Psoas muscle (tissue), 8 donors: Measurements from ENCODE around the gene MYRIP. TPM values are rescaled to one million over a fixed set of nuclear protein-coding genes. Genes with fewer than 3 reads are reported as not detected.

ENCODE experiments used
- ATAC-seq, 4 donors: fragments of 200-7000 bp; cut with Tn5 transposase; one replicate each; pipeline ENCODE4 v1.9.1; 2020; ENCODE audit warnings: moderate library complexity in 3 of 4, mild to moderate bottlenecking in 2 of 4
- DNase-seq, 2 donors: peaks; one replicate each; pipeline ENCODE4 v3.0.0-alpha.2; 2020
- H3K27ac ChIP-seq: fragments of 200-600 bp; one replicate; pipeline ENCODE4 v1.8.0; 2022
- H3K27me3 ChIP-seq, 3 donors: fragments of 200-600 bp in 1 of 3; one replicate each; pipeline versions ENCODE4 v1.6.1 to v1.8.0; 2013 to 2022; ENCODE audit warnings: low read length in 2 of 3, mild to moderate bottlenecking in 2 of 3, moderate library complexity in 1 of 3; ENCODE audit not compliant: insufficient read depth in 3 of 3
- H3K36me3 ChIP-seq, 2 donors: fragments of 200-600 bp in 1 of 2; one replicate each; pipeline versions ENCODE4 v1.6.1 to v1.8.0; 2013 to 2022; ENCODE audit warnings: low read depth in 1 of 2, mild to moderate bottlenecking in 1 of 2, moderate library complexity in 1 of 2; ENCODE audit not compliant: insufficient read depth in 1 of 2
- H3K4me1 ChIP-seq: fragments of 200-600 bp; one replicate; pipeline ENCODE4 v1.8.0; 2022
- H3K4me3 ChIP-seq: fragments of 200-600 bp; one replicate; pipeline ENCODE4 v1.8.0; 2022; ENCODE audit warnings: mild to moderate bottlenecking
- H3K9me3 ChIP-seq: fragments of 200-600 bp; one replicate; pipeline ENCODE4 v1.8.0; 2022
- WGBS, 3 donors: extraction: QIAGEN DNeasy Blood & Tissue Kit; methylation state at CpG; one replicate each; pipeline versions ENCODE4 v1.1.6 to v1.1.7; 2013; 5-methylcytosine and 5-hydroxymethylcytosine counted together
- intact Hi-C, 2 donors: fragments of 100-400 bp; cut with DNase I; formaldehyde crosslinking; loops; one replicate each; pipeline versions ENCODE4 v1.11.0 to v1.14.2; 2022
- polyA plus RNA-seq, 3 donors: library from polyadenylated mRNA; stranded (reverse); fragments of 200-250 nt; gene quantifications; one replicate each; pipeline ENCODE4 v1.2.3, GENCODE V29; 2013
- total RNA-seq, 4 donors: library from RNA; stranded (reverse); fragmentation: NEBNext Ultra II Directional in 2 of 4; extraction: Animal tissue kit (Norgen Biotek cat#: 25700) in 2 of 4; gene quantifications; one replicate each; pipeline versions ENCODE4 v1.2.1 to v1.2.4, GENCODE V29; 2021 to 2023
- TF ChIP-seq, protein P1 (sequence below): fragments of 200-600 bp; IDR thresholded peaks from one replicate; pipeline ENCODE4 v1.8.0; 2022; ENCODE audit warnings: antibody characterized with exemption
- donor health status: healthy with polysubstance abuse.
- donor health status: DM: no; HTN: no; CAD: no; lungs with moderate emphysema.
- donor health status: Bipolar disorder and iron deficiency.
- donor health status: healthy.
- donor health status: DM: yes; HTN: yes; CAD: no.
- donor health status: DM: no; HTN: no; CAD: no.
- donor health status: DM: no; HTN: no; CAD: no.
- donor health status: DM: yes; HTN: yes; CAD: no.

Gene MYRIP
- total and polyA plus RNA-seq, 7 donors = 0.35 to 2.8 (median 1.1) TPM

DNA sequence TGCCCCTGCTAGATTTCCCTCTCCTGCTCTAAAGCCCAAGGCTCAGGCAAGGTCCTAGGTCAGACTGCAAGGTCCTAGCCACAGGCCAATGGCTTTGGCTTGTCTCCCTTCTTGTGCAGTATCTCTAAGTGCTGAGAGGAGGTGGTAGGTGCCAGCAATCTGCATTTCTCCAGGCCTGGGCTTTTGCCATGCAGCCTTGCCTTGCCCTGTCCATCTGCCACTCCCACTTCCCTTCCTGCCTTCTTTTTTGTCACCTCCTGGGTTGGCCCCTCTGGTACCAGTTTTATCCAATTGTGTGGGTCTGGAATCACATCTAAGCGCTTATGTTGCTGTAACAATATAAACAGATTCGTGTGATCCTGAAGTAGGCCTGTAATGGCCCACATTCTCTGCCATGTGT, 109.9 kb downstream of the MYRIP start:
- ATAC-seq (no peak), DNase-seq (no peak)
- TF ChIP-seq, protein P1, sequence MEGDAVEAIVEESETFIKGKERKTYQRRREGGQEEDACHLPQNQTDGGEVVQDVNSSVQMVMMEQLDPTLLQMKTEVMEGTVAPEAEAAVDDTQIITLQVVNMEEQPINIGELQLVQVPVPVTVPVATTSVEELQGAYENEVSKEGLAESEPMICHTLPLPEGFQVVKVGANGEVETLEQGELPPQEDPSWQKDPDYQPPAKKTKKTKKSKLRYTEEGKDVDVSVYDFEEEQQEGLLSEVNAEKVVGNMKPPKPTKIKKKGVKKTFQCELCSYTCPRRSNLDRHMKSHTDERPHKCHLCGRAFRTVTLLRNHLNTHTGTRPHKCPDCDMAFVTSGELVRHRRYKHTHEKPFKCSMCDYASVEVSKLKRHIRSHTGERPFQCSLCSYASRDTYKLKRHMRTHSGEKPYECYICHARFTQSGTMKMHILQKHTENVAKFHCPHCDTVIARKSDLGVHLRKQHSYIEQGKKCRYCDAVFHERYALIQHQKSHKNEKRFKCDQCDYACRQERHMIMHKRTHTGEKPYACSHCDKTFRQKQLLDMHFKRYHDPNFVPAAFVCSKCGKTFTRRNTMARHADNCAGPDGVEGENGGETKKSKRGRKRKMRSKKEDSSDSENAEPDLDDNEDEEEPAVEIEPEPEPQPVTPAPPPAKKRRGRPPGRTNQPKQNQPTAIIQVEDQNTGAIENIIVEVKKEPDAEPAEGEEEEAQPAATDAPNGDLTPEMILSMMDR = no peak
- H3K27ac ChIP-seq = no peak overlapping the region
- no peaks in the 10 kb centered on the region for H3K36me3 ChIP-seq
- 91 to 95% (median 92%) methylated on average over 2 of the region's 2 CpGs for WGBS, 3 donors
- H3K4me1 ChIP-seq = no peaks in the 10 kb centered on the region
- intact Hi-C loops = no loop called here
- no peaks in the 10 kb centered on the region for H3K27me3 ChIP-seq
- H3K9me3 ChIP-seq = no peaks in the 10 kb centered on the region
- no peak overlapping the region for H3K4me3 ChIP-seq

DNA sequence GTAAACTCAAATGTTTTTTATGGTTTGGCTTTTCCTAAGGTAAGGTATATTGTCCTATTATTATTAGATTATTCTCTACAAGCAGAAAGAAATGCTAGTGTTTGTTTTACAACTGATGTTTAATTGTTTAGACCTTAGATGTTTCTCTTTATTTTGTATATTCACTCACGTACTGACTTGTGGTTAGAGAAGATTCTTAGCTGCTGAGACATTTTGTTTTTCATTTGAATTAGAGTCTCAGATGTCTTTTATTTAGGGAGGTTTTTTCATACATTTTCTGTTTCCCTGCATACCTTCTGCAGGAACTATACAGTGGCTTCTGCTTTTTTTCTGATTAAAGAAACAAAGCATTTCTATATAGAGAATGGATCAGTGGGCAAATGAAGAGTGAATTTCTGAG, 110.9 kb downstream of the MYRIP start:
- 85 to 98% (median 88%) methylated on average over 1 of the region's 1 CpG for WGBS, 3 donors
- TF ChIP-seq, protein P1 = no peak

DNA sequence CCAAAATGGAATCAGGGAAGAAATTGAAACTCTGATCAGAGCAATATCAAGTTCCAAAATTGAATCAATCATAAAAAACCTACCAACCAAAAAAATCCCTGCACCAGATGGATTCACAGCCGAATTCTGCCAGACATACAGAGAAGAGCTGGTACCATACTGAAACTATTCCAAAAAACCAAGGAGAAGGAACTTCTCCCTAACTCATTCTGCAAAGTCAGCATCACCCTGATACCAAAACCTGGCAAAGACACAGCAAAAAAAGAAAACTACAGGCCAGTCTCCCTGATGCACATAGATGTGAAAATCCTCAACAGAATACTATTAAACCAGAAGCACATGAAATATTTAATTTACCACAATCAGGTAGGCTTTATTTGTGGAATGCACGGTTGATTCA, 118.1 kb downstream of the MYRIP start:
- TF ChIP-seq, protein P1 = no peak
- no peaks in the 10 kb centered on the region for H3K4me1 ChIP-seq
- no peak overlapping the region for H3K27ac ChIP-seq
- no peaks in the 10 kb centered on the region for H3K36me3 ChIP-seq
- ATAC-seq (no peak), DNase-seq (no peak)
- no peaks in the 10 kb centered on the region for H3K27me3 ChIP-seq
- no peak overlapping the region for H3K4me3 ChIP-seq
- 48 to 71% (median 55%) methylated on average over 2 of the region's 2 CpGs for WGBS, 3 donors
- peaks cover 16% of the 10 kb centered on the region for H3K9me3 ChIP-seq
- intact Hi-C loops = no loop called here

More for the DNA sequence above, 110.9 kb downstream of the MYRIP start:
- no peaks in the 10 kb centered on the region for H3K4me1 ChIP-seq
- H3K27me3 ChIP-seq = no peaks in the 10 kb centered on the region
- ATAC-seq (no peak), DNase-seq (no peak)
- no peaks in the 10 kb centered on the region for H3K36me3 ChIP-seq
- intact Hi-C loops = no loop called here
- H3K9me3 ChIP-seq = peaks cover under 1% of the 10 kb centered on the region
- no peak overlapping the region for H3K27ac ChIP-seq
- H3K4me3 ChIP-seq = no peak overlapping the region

DNA sequence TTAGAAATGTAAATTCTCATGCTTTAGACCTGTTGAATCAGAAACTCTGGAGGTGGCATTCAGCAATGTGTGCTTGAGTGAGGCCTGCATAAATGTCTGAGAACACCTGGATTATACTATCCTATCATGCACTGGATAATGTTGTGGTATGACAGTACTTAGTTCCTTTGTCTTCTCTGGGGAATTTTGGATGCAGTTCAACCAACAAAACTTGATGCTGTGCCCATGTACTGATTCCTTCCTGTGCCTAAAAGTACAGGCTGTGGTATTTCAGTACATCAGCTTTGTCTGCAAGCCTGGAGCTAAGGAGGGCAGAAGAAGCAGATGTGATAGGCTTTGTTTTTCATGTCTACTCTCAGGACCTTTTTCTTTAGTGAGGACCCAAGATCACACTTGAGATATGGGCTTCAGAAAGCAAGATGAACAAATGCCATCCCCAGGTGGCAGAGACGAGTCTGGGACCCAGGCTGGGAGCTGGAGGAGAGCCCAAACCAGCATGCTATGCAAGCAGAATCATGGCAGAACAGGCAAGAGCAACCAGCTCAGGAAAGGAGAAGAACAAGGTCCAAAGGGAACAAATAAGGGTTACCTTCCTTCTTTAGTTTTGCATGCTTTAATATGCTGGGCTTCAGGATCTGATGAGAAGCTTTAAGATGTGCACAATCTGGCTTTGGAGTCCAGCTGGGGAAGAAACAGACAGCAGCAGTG, 124.7 kb downstream of the MYRIP start:
- Histone ChIP-seq H3K9me3 (no peaks in the 10 kb centered on the region), H3K36me3 (no peaks in the 10 kb centered on the region), H3K27me3 (no peaks in the 10 kb centered on the region), H3K4me1 (no peaks in the 10 kb centered on the region), H3K27ac (no peak overlapping the region), H3K4me3 (no peak overlapping the region)
- WGBS, 3 donors = 20 to 29% (median 22%) methylated on average over 1 of the region's 1 CpG
- intact Hi-C loops = no loop called here
- TF ChIP-seq, protein P1 = no peak
- DNase-seq = no peak
- ATAC-seq = no peak

DNA sequence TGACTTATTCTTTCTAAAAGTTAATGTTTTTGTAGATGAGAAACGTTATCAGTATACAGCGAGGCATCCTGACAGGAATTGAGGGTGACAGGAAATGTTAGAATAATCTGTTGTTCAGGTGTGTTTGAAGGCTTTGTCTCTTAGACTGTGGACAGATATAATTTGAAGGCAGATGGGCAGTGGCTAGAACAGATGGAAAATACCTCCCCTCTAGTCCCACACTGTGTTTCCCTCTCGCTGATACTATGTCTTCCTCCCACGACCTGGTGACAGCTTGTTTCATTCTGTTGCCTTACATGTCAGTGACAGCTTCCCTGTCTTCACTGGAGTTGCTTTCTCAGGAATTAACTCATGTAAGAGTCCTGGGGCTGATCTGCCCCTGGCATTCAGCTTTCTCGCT, 125.3 kb downstream of the MYRIP start:
- H3K27ac ChIP-seq = no peak overlapping the region
- no peaks in the 10 kb centered on the region for H3K4me1 ChIP-seq
- H3K4me3 ChIP-seq = no peak overlapping the region
- TF ChIP-seq, protein P1 = no peak
- 65 to 72% (median 69%) methylated on average over 5 of the region's 5 CpGs for WGBS, 3 donors
- H3K36me3 ChIP-seq = no peaks in the 10 kb centered on the region
- no peaks in the 10 kb centered on the region for H3K9me3 ChIP-seq
- no peak for DNase-seq
- no peak for ATAC-seq
- intact Hi-C loops = no loop called here
- no peaks in the 10 kb centered on the region for H3K27me3 ChIP-seq
